Measurements from ENCODE around the gene SLC15A1.

The SLC15A1 gene

DNA sequence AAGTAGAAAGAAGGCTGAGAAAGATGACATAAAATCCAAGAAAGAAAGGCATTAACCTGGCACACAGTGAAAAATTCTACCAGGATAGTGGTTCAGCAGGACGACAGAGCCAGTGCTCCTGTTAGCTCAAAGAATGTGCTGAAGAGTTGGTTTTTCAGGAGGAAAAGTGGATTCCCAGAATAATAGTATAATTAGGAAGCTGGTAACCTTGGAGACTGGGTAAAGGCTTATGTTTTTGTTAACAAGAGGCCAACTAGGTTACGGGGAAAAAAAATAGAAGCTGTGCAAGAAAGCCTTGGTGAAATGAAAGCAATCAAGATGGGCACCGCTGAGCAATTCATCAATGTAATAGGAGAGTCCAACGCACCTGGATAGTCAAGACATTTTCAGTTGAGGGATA lies 54.7 kb downstream of the SLC15A1 start:
- DNase-seq (ENCODE audit: low read depth): no peak

DNA sequence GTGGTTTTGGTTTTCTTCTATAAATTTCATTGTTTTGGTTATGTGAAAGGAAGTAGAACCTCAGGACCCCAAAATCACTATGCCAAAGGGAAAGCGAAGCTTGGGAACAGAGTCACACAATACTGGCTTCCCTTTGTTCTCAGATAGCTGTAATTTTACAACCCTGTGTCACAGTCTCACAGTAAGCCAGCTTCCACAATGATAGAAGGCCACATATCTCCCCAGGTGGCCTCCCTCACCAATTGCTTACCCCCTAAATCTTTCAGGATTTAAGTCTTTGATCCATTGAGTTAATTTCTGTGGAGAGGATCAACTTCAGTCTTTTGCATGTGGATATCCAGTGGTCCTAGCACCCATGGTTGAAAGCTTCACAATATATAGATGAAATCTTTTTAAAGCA lies 58.7 kb downstream of the SLC15A1 start:
- DNase-seq (ENCODE audit: low read depth): no peak

DNA sequence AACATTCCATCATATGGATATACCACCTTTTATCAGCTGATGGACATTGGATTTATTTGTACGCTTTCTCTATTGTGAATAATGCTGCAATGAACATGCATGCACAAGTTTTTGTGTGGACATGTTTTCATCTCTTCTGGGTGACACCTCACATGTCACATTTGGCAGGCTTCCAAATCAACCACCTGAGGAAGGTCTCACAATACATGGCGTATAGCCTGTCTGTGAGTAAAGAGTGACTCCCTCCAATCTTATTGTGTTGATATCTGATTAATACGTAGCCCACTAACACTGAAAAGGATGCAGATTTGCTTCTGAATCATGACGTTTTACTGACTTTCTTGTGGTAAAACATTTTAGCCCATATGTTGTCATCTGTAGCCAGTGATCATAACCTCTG lies 61.1 kb downstream of the SLC15A1 start:
- no peak for DNase-seq (ENCODE audit: low read depth)

DNA sequence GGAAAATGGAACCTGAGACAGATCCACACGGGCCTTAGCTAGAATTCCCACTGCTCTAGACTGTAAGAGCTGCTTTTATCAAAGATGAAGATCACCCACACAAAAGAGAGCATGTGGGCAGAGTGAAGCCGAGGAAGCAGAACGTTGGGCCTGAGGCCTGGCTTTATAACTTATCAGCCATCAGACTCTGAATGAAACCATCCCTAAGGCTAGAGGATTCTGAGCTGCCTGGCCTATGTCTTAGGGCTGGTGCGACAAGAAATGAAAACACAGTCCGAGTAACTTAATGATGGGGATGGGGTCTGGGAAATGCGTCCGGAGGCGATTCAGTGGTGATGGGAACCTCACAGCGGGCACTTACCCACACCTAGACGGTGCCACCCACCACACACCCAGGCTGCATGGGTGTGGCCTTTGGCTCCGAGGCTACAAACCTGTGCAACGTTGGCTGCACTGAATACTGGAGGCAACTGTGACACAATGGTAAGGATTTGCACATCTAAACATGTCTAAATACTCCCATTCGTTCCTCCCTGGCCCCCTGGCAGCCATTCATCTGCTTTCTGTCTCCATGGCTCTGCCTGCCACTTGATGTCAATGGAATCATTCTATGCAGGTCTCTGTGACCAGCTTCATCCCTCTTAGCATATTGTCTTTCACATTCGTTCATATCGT lies 62.0 kb downstream of the SLC15A1 start:
- no peak for DNase-seq (ENCODE audit: low read depth)

DNA sequence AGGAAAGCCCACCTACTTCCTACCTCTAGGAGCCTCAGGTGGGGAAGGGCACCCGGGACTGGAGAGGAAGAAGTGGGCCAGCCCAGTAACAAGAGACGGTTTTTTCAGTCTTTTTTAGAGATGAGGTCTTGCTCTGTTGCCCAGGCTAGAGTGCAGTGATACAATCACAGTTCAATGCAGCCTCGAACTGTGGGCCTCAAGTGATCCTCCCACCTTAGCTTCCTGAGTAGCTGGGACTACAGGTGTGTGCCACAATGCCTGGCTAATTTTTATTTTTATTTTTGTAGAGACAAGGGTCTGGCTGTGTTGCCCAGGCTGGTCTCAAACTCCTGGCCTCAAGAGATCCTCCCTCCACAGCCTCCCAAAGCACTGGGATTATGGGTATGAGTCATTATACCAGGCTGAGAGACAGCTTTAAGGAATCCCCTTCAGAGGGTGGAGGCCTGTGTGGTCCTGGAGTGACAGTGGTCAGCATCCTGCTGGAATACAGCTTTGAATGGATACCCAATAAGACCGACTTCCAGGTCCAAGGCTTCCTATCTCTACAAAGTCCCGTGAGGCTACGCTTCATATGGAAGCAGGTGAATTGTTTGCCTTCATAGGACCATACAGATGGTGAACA lies 63.0 kb downstream of the SLC15A1 start:
- no peak for DNase-seq (ENCODE audit: low read depth)

DNA sequence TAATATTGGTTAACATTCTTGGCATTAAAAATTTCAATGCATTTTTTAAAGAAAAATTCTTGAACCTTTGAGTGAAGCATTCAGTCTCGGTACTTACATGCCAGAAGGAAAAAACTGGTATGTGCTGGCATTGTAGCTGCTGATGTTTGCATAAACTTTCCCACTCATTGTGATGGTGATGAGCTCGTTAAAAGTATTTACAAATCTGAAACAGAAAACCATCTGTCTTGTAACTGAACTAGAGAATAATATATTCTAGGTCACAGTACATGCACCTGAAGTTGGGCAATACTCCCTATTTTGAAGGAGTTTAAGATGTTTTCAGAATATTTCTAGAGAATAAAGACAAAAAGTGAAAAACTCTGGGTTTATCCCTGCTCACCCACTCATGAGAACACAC lies 64.1 kb downstream of the SLC15A1 start:
- no peak for DNase-seq (ENCODE audit: low read depth)

DNA sequence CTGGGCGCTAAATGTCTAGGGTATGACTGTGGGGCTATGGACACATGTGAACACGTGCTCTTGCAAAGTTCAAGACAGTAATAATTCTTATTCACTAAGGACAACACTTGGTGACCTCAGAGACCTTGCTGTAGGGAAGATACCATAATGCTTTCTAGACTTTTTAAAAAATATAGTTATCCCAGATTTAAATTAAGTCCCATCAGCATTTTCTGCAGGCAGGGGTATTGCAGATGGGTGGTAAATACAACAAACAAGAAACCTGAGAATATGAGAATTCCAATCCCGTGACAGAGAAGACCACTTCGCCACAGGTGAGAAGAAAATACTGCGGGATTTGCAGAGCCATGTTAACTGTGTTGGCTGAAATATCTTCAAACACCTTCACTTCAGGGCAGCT lies 65.2 kb downstream of the SLC15A1 start:
- no peak for DNase-seq (ENCODE audit: low read depth)

DNA sequence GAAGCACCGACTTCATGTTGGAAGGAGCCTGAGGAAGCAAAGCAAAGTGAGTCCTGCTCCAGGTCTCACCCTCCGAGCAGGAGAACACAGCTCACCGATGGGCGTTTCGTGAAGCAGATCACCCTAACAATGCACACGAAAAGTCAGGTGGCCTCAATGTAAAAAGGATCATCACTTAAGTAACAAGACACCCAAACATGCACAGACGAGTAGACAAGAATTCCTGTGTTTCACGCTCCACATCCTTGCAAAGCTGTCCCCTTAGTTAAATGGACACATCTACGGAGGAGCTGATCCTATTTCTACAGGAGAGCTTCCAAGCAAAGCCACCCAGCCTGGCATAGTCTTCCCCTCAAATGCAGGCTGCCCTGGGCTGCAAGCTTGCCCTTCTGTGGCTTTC lies 66.2 kb downstream of the SLC15A1 start:
- no peak for DNase-seq (ENCODE audit: low read depth)

DNA sequence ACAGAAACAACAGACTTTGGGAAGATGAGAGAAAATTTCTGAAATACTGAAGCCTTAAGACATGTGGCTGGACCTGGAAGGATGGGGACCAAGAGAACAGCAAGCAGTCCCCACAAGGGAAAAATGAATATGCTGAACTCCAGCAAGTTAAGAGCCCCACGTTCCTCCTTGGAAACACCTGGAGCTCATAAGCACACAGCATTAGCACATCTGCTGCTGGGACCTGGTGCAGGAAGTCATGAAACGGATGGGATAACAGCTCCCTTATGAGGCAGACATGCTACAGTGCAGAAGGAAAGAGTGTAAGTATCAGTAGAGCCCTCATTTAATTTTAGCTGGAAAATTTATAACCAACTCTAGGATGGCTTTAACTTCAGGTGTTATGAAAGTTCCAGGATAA lies 67.3 kb downstream of the SLC15A1 start:
- no peak for DNase-seq (ENCODE audit: low read depth)

DNA sequence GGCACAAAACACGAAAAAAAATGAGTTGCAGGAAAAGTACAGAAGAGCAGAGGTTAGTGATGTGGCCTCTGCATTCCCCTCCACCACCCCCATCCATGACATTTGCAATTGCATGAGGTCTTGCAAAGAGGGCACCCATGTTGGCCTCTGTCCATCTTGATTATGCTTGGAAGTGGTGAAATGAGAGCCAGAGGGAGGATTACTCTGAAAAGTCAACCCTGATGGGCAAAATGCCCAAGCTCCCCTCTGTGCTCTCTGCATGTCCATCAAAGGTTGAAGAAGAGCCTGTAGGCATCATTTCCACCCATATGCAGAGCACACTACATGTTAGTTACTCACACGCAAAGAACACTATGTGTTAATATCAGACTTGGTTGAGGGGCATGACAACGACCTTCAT lies 71.4 kb downstream of the SLC15A1 start:
- no peak for DNase-seq (ENCODE audit: low read depth)

DNA sequence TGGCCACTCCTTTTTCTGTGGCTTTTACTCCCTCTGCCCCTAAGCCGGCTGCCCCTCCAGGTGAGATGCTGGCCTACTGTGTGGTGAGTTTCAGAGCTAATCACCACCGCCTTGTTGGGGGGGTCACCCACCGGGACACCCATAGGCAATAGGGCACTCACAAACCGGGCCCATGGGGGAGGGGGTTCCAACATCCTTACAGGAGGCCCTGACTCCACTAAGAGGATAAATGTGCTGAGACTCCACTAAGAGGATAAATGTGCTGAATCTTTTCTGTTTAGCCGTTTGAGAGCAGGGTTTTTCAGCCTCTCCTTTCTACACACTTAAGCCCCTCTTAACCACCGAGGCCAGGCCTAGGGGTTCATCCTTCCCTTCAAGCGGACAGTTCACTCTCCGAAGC lies 73.7 kb downstream of the SLC15A1 start:
- no peak for DNase-seq (ENCODE audit: low read depth)

DNA sequence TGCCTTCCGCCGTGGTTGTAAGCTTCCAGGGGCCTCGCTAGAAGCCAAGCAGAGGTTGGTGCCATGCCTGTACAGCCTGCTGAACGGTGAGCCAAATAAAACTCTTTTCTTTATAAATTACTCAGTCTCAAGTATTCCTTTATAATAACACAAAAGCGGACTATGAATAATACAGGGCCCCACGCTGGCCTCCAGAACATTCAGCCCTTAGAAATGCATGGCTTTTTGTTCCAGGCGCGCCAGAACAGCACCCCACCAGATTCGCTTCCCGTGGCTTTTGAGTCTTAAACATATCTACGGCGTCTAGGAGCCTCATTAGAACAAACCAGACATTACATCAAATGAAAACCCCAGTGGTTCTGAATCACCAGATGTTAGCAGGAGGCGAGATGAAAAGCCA lies 75.1 kb downstream of the SLC15A1 start:
- DNase-seq (ENCODE audit: low read depth): no peak

DNA sequence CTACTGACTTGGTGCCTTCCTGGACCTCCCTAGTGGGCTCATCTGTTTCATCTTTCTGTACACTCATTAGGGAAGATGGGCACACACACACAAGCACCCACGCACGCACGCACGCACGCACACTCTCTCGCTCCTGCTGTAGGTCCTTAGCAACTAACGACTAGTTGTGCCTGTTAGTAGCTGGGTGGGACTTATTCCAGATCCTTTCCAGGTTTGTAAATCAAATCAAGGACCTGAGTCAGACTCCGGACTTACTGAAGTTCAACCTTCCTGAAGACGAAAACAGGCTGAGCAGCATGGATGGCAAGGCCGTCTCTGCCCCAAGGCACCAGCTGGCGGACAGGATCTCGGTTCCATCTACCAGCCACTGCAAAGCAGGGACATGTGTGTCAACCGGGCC lies 76.2 kb downstream of the SLC15A1 start:
- no peak for DNase-seq (ENCODE audit: low read depth)

DNA sequence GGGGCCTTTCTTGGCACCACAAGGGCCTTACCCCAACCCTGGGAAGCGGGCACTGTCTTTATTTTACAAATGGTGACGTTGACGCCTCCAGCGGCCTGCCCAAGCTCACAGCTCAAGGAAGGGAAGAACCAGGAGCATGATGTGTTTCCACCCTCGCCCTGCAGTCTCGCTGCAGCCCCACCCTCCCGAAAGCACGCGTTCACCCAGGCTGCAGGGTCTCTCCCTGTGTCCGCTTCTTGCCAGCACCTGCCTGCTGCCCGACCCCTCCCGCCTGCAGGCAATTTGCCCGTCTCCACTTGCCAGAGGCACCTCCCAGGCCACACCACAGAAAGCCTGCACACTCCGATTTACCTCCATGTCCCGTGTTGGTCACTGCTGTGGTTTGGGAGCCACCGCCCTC lies 76.6 kb downstream of the SLC15A1 start:
- DNase-seq (ENCODE audit: low read depth): no peak

DNA sequence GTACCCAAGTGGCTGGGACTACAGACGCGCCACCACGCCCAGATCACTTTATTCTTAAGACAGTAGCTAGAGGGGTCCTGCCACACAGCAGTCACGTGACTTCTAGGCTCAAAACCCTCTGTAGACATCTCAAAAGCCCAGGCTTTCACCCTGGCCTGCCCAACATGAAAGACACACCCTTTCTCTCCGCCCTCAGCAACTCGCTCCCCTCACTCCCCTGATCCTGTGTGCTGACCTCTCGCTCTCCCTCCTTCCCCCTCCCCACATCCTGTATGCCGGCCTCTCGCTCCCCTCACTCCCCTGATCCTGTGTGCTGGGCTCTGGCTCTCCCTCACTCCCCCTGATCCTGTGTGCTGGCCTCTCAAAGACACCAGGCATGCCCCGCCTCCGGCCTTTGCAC lies 77.4 kb downstream of the SLC15A1 start:
- no peak for DNase-seq (ENCODE audit: low read depth)

DNA sequence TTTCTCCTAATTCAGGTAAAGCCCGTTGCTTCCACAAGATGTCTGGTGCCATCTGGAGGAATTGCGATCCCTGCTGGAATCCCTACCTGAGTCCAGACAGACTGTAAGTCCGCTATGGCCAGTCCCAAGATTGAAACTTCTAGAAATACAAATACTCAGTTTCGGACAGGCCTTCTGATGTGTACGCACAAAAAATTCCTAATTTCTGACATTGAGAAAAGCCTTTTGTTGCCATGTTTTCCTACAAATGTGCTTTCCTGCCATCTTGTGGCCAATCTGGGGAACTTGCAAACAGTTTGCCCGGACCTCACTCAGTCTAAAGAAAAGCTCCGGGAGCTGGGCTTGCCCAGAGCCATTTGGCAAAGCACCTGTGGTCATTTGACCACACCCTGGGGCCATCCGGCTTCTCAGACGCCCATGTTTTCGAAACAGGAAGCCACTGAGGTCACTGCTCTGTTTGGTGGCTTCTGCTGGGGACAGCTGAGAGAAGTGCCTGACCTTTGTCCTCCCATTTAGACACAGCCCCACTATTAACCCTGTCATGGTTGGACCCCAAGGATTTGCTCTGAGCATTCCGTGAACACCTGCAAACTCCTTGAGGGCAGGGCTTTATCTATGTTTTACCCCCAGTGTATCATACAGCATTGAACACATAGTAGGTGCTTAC lies 79.4 kb downstream of the SLC15A1 start:
- DNase-seq (ENCODE audit: low read depth): peak; percentile 17

DNA sequence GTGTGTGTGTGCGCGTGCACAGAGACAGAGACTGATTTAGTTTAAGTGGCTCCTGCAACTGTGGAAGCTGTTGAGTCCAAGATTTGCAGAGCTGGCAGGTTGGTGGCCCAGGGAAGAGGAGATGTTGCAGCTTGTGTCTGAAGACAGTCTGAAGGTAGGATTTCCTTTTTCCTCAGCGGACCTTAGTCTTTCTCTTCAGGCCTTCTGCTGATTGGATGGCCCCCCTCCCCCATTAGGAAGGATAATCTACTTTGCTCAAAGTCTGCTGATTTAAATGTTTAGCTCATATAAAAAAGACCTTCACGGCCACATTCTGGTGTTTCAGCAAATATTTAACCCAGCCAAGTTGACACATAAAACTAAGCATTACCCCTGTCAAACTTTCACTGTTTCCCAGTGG lies 84.3 kb downstream of the SLC15A1 start:
- DNase-seq (ENCODE audit: low read depth): no peak

DNA sequence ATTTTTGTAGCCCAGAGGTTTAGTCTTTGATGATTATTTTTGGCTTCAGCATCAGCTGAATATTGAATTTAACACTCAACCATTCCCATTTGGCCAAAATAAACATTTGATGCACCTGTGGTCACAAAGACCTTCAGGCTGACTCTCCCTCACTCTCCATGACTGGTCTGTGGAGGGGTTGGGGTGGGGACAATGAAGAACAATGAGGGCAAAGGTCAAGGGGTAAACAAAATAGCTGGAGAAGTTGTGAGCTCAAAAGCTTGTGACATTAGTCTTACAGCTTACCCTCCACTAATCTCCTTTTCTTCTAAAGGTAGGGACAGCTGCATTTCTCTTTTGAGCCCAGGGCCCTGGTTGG lies 86.9 kb downstream of the SLC15A1 start:
- no peak for DNase-seq (ENCODE audit: low read depth)

DNA sequence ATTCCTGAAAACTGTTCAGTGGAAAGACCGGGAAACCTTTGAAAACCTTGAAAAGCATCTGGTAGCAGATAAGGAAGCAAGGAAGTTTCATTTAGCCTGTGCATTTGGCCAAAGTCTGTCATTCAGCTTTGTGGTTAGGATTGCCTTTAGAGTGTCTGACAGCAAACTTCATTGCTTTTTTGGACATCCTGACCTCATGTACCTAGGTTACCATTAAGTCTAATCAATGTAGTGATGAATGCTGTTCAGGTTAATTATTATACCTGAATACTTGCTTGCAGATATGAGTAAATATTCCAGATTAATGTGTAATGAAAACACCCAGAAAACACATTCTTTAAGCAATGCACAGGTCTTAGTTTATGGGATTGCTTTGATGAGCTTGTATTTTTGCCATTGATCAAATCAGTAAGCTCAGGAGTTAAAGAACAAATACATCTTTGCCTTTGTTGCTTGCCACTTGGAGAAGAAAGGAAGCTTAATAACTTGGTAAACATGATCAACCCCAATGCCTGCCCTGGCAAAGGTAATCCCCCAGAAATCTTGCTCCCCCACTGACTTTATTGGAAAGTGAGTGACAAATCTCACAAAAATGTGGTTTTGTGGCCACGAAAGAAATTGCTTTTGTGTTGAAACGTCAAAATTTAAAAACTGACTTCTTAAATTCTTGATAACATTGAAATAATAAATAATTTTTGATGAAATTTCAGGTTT lies 87.4 kb downstream of the SLC15A1 start:
- no peak for DNase-seq (ENCODE audit: low read depth)

DNA sequence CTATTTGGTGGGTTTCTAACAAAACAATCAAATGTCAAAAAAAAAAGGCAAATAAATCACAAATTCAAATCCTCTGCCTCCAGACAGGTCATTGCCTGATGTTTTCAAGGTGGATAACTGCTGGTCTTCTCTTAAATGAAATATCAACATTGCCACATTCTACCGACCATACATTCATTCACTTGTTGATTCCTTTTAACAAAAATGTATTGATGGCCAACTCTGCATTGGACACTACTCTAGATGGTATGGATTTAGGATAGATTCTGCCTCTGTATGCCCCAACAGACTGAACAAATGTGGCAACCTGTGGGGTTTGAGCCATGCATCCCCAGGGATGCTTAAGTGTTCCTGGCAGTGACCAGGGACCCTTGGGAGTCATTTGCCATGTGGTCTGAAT lies 88.0 kb downstream of the SLC15A1 start:
- no peak for DNase-seq (ENCODE audit: low read depth)

DNA sequence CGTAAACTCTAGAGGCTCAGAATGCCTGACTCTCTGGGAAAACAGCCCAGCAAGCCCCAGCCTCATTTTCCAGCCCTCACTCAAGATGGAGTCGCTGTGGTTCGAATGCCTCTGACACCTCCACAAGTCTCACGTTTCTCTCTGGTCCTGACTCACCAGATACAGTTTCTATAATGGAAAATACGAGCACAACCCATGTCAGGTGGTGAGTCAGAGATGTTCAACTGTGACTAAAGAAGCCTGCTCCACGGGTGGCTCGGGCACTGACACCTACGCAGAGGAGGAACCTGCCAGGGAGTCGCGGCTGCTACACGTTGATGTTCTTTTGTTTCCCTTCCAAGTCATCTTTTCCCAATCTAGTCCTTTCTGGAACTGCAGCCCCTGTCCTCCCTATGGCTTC lies 88.4 kb downstream of the SLC15A1 start:
- peak; percentile 60 for DNase-seq (ENCODE audit: low read depth)

DNA sequence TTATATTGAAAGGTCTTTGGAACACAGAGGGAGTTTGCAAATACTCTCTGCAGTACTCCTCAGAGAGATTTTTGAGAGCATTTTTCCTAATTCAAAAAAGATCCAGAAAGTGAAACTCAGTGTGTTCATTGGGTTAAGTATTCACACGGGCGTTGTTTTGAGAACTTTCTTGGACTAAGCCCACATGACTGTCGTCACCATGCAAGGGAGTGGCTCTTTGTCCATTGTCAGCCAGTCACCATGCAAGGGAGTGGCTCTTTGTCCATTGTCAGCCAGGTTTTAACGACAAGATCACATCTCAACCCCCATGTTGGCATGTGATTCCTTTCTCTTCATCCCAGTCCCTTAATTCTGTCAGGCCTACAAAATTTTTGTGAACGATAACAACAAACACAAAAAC lies 94.3 kb downstream of the SLC15A1 start:
- DNase-seq (ENCODE audit: low read depth): no peak

DNA sequence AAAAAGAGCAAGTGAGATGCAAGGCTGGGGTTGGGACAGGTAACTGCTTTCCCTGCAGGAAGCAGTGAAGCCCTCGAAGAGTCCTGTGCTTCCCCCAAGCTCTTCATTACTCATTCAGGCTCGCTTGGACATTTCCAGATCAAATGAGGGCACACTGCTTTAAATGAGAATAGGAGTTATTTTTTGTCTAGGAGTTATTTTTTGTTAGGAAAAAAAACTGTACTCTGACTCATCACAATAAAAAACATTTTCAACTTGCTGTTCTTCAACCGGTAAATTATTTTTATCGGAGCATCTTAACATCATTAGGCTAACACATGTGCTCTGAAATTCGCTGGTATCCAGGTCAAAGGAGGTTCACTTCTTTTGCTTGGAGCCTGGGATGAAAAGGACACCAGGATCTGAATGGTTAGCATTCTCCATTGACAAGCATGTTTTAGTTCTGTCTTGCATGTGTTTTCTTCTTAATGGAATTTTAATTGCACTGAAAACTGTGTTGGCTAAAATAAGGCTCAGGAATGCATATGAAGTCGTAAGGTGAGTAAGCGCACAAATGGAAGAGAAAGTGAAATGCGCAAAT lies 94.9 kb downstream of the SLC15A1 start:
- DNase-seq (ENCODE audit: low read depth): no peak
